ENCODE measurements around the gene WDR18. TPM values are rescaled to one million over a fixed set of nuclear protein-coding genes. Genes with fewer than 3 reads are reported as not detected.

Gene WDR18
- polyA plus RNA-seq, 1 donor (not counting 4 experiments of a cell fraction or from before 2014, with no cell fraction given), result 26.3 TPM

GRCh38 chr19:993361-993830 is 9.3 kb downstream of the WDR18 start:
- DNase-seq (ENCODE audit: low read depth, low spot score), result no peak
- no peaks in the 10 kb centered on the region for H4K20me1 ChIP-seq (ENCODE audit: control insufficient read depth, extremely low read depth, insufficient read depth, low read length)
- dilution Hi-C loops (cut with MboI; ENCODE audit: extremely low pct_ligation_motif_present, low sequenced_read_pairs), result no loop called here
- H3K36me3 ChIP-seq (ENCODE audit: control insufficient read depth in 2 of 2, extremely low read depth in 1 of 2, insufficient read depth in 2 of 2, low read length in 2 of 2), result peaks cover 14 to 20% of the 10 kb centered on the region in 2 experiments
- no peak overlapping the region for H3K4me3 ChIP-seq (ENCODE audit: control insufficient read depth in 2 of 3, extremely low read depth in 1 of 3, insufficient read depth in 2 of 3, low read depth in 1 of 3, low read length in 3 of 3)
- H3K9ac ChIP-seq (ENCODE audit: control insufficient read depth, extremely low read depth, insufficient read depth, low read length), result no peak overlapping the region
- H3K27me3 ChIP-seq (ENCODE audit: control insufficient read depth, extremely low read depth, insufficient read depth, low read length), result peaks cover 25% of the 10 kb centered on the region
- no peaks in the 10 kb centered on the region for H3K79me2 ChIP-seq (ENCODE audit: control insufficient read depth, insufficient read depth, low read length)
- no peak overlapping the region for H3K27ac ChIP-seq (ENCODE audit: control insufficient read depth, insufficient read depth, low read length)
- H3K4me1 ChIP-seq (ENCODE audit: control insufficient read depth, extremely low read depth, insufficient read depth, low read length), result peaks cover 12% of the 10 kb centered on the region
- no peak overlapping the region for H2AFZ ChIP-seq (ENCODE audit: control insufficient read depth, low read length)
- no peak for FAIRE-seq
- TF ChIP-seq EZH2 (IDR thresholded peaks at IDR 0.05; ENCODE audit: low read length) (no peak), CTCF (optimal IDR thresholded peaks at IDR 0.05 in 1 of 3, IDR thresholded peaks at IDR 0.05 in 1 of 3, conservative IDR thresholded peaks at IDR 0.05 in 1 of 3; ENCODE audit: extremely low read depth in 1 of 3, insufficient read depth in 2 of 3, low read length in 3 of 3) (no peak)
- H3K9me3 ChIP-seq (ENCODE audit: control insufficient read depth, low read depth, low read length), result no peaks in the 10 kb centered on the region
- H3K9me1 ChIP-seq (ENCODE audit: control insufficient read depth, extremely low read depth, insufficient read depth, low read length), result no peaks in the 10 kb centered on the region
- no peak overlapping the region for H3K4me2 ChIP-seq (ENCODE audit: control insufficient read depth, extremely low read depth, insufficient read depth, low read depth, low read length)

- Histone ChIP-seq H3K36me3 (ENCODE audit: control insufficient read depth in 2 of 2, extremely low read depth in 1 of 2, insufficient read depth in 2 of 2, low read length in 2 of 2) (peaks cover 14 to 20% of the 10 kb centered on the region in 2 experiments), H3K9me1 (ENCODE audit: control insufficient read depth, extremely low read depth, insufficient read depth, low read length) (no peaks in the 10 kb centered on the region), H3K4me1 (ENCODE audit: control insufficient read depth, extremely low read depth, insufficient read depth, low read length) (peaks cover 12% of the 10 kb centered on the region), H3K27ac (ENCODE audit: control insufficient read depth, insufficient read depth, low read length) (no peak overlapping the region), H3K4me2 (ENCODE audit: control insufficient read depth, extremely low read depth, insufficient read depth, low read depth, low read length) (no peak overlapping the region), H3K4me3 (ENCODE audit: control insufficient read depth in 2 of 3, extremely low read depth in 1 of 3, insufficient read depth in 2 of 3, low read depth in 1 of 3, low read length in 3 of 3) (no peak overlapping the region), H2AFZ (ENCODE audit: control insufficient read depth, low read length) (no peak overlapping the region), H3K27me3 (ENCODE audit: control insufficient read depth, extremely low read depth, insufficient read depth, low read length) (peaks cover 30% of the 10 kb centered on the region), H4K20me1 (ENCODE audit: control insufficient read depth, extremely low read depth, insufficient read depth, low read length) (peaks cover under 1% of the 10 kb centered on the region), H3K79me2 (ENCODE audit: control insufficient read depth, insufficient read depth, low read length) (no peaks in the 10 kb centered on the region), H3K9ac (ENCODE audit: control insufficient read depth, extremely low read depth, insufficient read depth, low read length) (no peak overlapping the region), H3K9me3 (ENCODE audit: control insufficient read depth, low read depth, low read length) (no peaks in the 10 kb centered on the region)
- dilution Hi-C loops (cut with MboI; ENCODE audit: extremely low pct_ligation_motif_present, low sequenced_read_pairs), result no loop called here
- FAIRE-seq (no peak), DNase-seq (ENCODE audit: low read depth, low spot score) (no peak)
- TF ChIP-seq EZH2 (IDR thresholded peaks at IDR 0.05; ENCODE audit: low read length) (no peak), CTCF (optimal IDR thresholded peaks at IDR 0.05 in 1 of 3, IDR thresholded peaks at IDR 0.05 in 1 of 3, conservative IDR thresholded peaks at IDR 0.05 in 1 of 3; ENCODE audit: extremely low read depth in 1 of 3, insufficient read depth in 2 of 3, low read length in 3 of 3) (no peak)
These were observed 9.8 kb downstream of the WDR18 start for GRCh38 chr19:993831-994393.

Measured in keratinocyte (primary cell).